Measurements from ENCODE around the gene EHMT1. TPM values are rescaled to one million over a fixed set of nuclear protein-coding genes. Genes with fewer than 3 reads are reported as not detected.
"Not testable (repeated sequence)": the region's sequence is repeated elsewhere in the genome, so short reads cannot be mapped to it uniquely, and the experiment has no call there.

Gene EHMT1
- total and polyA plus RNA-seq, 2 donors (not counting 1 experiment from before 2014, with no cell fraction given): 101 to 394 TPM

DNA sequence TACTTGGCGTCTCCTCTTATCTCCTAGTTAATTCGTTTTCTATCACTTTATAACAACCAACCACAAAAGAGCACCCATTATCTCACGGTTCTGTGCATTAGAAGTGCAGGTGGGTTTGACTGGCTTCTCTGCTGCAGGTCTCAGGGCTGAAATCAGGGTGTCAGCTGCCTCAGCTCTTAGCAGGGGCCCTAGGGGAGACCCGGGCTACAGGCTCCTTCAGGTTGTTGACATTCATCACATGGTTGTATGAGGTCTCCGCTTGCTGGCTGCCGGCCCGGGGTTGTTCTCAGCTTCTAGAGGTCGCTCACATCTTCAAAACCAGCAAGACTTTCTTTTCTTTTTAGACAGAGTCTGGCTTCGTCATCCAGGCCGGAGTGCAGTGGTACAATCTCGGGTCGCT lies 25.6 kb upstream of the EHMT1 start:
- Mint-ChIP-seq H3K27ac (no peak overlapping the region), H3K4me3 (no peak overlapping the region), H3K9me3 (ENCODE audit: insufficient read depth) (no peaks in the 10 kb centered on the region), H3K27me3 (no peaks in the 10 kb centered on the region), H3K4me1 (peaks cover 9% of the 10 kb centered on the region)
- ATAC-seq (ENCODE audit: low read depth) (no peak), DNase-seq (no peak)
- Histone ChIP-seq H3K27me3 (replicated peaks in 1 of 4; ENCODE audit: control extremely low read depth in 1 of 4, control insufficient read depth in 3 of 4, insufficient read depth in 4 of 4, low read length in 3 of 4) (no peaks in the 10 kb centered on the region), H2AFZ (ENCODE audit: insufficient read depth, low read depth, low read length, poor library complexity, severe bottlenecking) (no peak overlapping the region), H3K9ac (ENCODE audit: low read length) (no peak overlapping the region), H4K20me1 (ENCODE audit: control insufficient read depth, insufficient read depth, low read length, poor library complexity, severe bottlenecking) (peaks cover 5% of the 10 kb centered on the region), H3K79me2 (ENCODE audit: control insufficient read depth, insufficient read depth, low read length) (peaks cover 10% of the 10 kb centered on the region), H3K27ac (ENCODE audit: low read length in 2 of 2) (no peak overlapping the region), H3K9me3 (ENCODE audit: control extremely low read depth in 1 of 3, control insufficient read depth in 2 of 3, insufficient read depth in 1 of 3, low read length in 2 of 3) (no peaks in the 10 kb centered on the region), H3K36me3 (replicated peaks in 1 of 2; ENCODE audit: control extremely low read depth in 1 of 2, control insufficient read depth in 1 of 2, extremely low read depth in 1 of 2, insufficient read depth in 2 of 2, low read length in 1 of 2) (no peaks in the 10 kb centered on the region), H3K4me3 (ENCODE audit: control extremely low read depth in 1 of 5, extremely low read depth in 1 of 5, insufficient read depth in 1 of 5, low read depth in 2 of 5, low read length in 4 of 5) (no peak overlapping the region), H3K4me1 (ENCODE audit: control insufficient read depth in 2 of 2, insufficient read depth in 2 of 2, low read length in 2 of 2) (peaks cover 9 to 15% of the 10 kb centered on the region in 2 donors), H3K4me2 (replicated peaks; ENCODE audit: low read depth, low read length, poor library complexity, severe bottlenecking) (no peak overlapping the region)
- ChIA-PET POLR2A (no interaction called here), CTCF (no interaction called here)
- intact Hi-C loops (cut with micrococcal nuclease): no loop called here
- TF ChIP-seq, protein P1, sequence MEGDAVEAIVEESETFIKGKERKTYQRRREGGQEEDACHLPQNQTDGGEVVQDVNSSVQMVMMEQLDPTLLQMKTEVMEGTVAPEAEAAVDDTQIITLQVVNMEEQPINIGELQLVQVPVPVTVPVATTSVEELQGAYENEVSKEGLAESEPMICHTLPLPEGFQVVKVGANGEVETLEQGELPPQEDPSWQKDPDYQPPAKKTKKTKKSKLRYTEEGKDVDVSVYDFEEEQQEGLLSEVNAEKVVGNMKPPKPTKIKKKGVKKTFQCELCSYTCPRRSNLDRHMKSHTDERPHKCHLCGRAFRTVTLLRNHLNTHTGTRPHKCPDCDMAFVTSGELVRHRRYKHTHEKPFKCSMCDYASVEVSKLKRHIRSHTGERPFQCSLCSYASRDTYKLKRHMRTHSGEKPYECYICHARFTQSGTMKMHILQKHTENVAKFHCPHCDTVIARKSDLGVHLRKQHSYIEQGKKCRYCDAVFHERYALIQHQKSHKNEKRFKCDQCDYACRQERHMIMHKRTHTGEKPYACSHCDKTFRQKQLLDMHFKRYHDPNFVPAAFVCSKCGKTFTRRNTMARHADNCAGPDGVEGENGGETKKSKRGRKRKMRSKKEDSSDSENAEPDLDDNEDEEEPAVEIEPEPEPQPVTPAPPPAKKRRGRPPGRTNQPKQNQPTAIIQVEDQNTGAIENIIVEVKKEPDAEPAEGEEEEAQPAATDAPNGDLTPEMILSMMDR (IDR thresholded peaks at IDR 0.05): no peak
- TF ChIP-seq EZH2 (IDR thresholded peaks at IDR 0.05; ENCODE audit: borderline replicate concordance, insufficient read depth, low read depth, low read length, poor library complexity, severe bottlenecking): no peak
- 97% methylated on average over 10 of the region's 12 CpGs for WGBS (ENCODE audit: insufficient coverage)

DNA sequence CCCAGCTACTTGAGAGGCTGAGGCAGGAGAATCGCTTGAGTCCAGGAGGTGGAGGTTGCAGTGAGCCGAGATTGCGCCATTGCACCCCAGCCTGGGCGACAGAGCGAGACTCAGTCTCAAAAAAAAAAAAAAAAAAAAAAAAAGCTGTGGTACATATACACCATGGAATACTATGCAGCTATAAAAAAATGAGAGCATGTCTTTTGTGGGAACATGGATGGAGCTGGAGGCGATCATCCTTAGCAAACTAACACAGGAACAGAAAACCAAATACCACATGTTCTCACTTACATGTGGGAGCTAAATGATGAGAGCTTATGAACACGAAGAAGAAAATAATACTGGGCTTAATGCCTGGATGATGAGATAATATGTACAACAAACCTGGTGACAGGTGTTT lies 22.2 kb upstream of the EHMT1 start:
- ATAC-seq (ENCODE audit: low read depth); H3K4me3 Mint-ChIP-seq; H3K4me1 Mint-ChIP-seq; H2AFZ ChIP-seq (ENCODE audit: insufficient read depth, low read depth, low read length, poor library complexity, severe bottlenecking); H3K9me3 ChIP-seq (ENCODE audit: control extremely low read depth in 1 of 3, control insufficient read depth in 2 of 3, insufficient read depth in 1 of 3, low read length in 2 of 3); H3K4me3 ChIP-seq (ENCODE audit: control extremely low read depth in 1 of 5, extremely low read depth in 1 of 5, insufficient read depth in 1 of 5, low read depth in 2 of 5, low read length in 4 of 5); H3K27ac Mint-ChIP-seq; H3K27ac ChIP-seq (ENCODE audit: low read length in 2 of 2); H3K4me1 ChIP-seq (ENCODE audit: control insufficient read depth in 2 of 2, insufficient read depth in 2 of 2, low read length in 2 of 2); H3K9ac ChIP-seq (ENCODE audit: low read length); H3K4me2 ChIP-seq (replicated peaks; ENCODE audit: low read depth, low read length, poor library complexity, severe bottlenecking); H3K27me3 Mint-ChIP-seq; H3K36me3 ChIP-seq (replicated peaks in 1 of 2; ENCODE audit: control extremely low read depth in 1 of 2, control insufficient read depth in 1 of 2, extremely low read depth in 1 of 2, insufficient read depth in 2 of 2, low read length in 1 of 2); intact Hi-C loops (cut with micrococcal nuclease); POLR2A ChIA-PET; DNase-seq; H4K20me1 ChIP-seq (ENCODE audit: control insufficient read depth, insufficient read depth, low read length, poor library complexity, severe bottlenecking); H3K9me3 Mint-ChIP-seq (ENCODE audit: insufficient read depth); H3K27me3 ChIP-seq (replicated peaks in 1 of 4; ENCODE audit: control extremely low read depth in 1 of 4, control insufficient read depth in 3 of 4, insufficient read depth in 4 of 4, low read length in 3 of 4); H3K79me2 ChIP-seq (ENCODE audit: control insufficient read depth, insufficient read depth, low read length): not testable (repeated sequence)
- CTCF ChIA-PET: interaction anchor here (0.7 kb wide), 1 partner anchor 23 kb away, joined by 4 read pairs; no protein-coding TSS in a partner anchor
- 100% methylated on average over 1 of the region's 7 CpGs for WGBS (ENCODE audit: insufficient coverage)
